Type B pancreatic cell (in vitro differentiated cells): Measurements from ENCODE around the gene MID1IP1. TPM values are rescaled to one million over a fixed set of nuclear protein-coding genes. Genes with fewer than 3 reads are reported as not detected.

Experiments used
- DNase-seq: peaks from one replicate; pipeline ENCODE4 v3.0.0; 2021; ENCODE audit warnings: mixed read lengths; ENCODE audit not compliant: unreplicated experiment; ENCODE audit errors: extremely low spot score
- H3K27ac Mint-ChIP-seq: 2 replicates; pipeline ENCODE4 v1.8.0; 2021; ENCODE audit warnings: mild to moderate bottlenecking, mixed read lengths
- H3K27me3 Mint-ChIP-seq: 2 replicates; pipeline ENCODE4 v1.8.0; 2021; ENCODE audit warnings: mixed read lengths
- H3K36me3 Mint-ChIP-seq: 2 replicates; pipeline ENCODE4 v1.8.0; 2021; ENCODE audit warnings: mixed read lengths
- H3K4me1 Mint-ChIP-seq: one replicate; pipeline ENCODE4 v1.8.0; 2021; ENCODE audit warnings: mixed read lengths; ENCODE audit not compliant: unreplicated experiment
- H3K4me3 Mint-ChIP-seq: 2 replicates; pipeline ENCODE4 v1.8.0; 2021; ENCODE audit warnings: mild to moderate bottlenecking, mixed read lengths
- H3K9me3 Mint-ChIP-seq: 2 replicates; pipeline ENCODE4 v1.8.0; 2021; ENCODE audit warnings: mixed read lengths
- CTCF ChIP-seq: fragments of 200-600 bp; sonication (generic); conservative IDR thresholded peaks from 2 replicates; pipeline ENCODE4 v1.5.0; 2021; ENCODE audit warnings: antibody characterized with exemption, mild to moderate bottlenecking
- total RNA-seq: library from RNA; stranded (reverse); gene quantifications from 2 replicates; pipeline ENCODE4 v1.2.1, GENCODE V29; 2021; ENCODE audit warnings: low replicate concordance

The MID1IP1 gene
- total RNA-seq, 1 donor from 2014 or later = 40.4 TPM

- H3K4me1 Mint-ChIP-seq = no peaks in the 10 kb centered on the region
- no peaks in the 10 kb centered on the region for H3K36me3 Mint-ChIP-seq
- no peak for DNase-seq
- H3K27me3 Mint-ChIP-seq = no peaks in the 10 kb centered on the region
- no peak overlapping the region for H3K4me3 Mint-ChIP-seq
- H3K9me3 Mint-ChIP-seq = peaks cover 4% of the 10 kb centered on the region
- no peak for TF ChIP-seq CTCF
- no peak overlapping the region for H3K27ac Mint-ChIP-seq
Observed at GRCh38 chrX:38819709-38820108, 18.4 kb downstream of the MID1IP1 start.

- Mint-ChIP-seq H3K4me1 (no peaks in the 10 kb centered on the region), H3K27ac (no peak overlapping the region), H3K27me3 (no peaks in the 10 kb centered on the region), H3K4me3 (no peak overlapping the region), H3K9me3 (peaks cover 4% of the 10 kb centered on the region), H3K36me3 (no peaks in the 10 kb centered on the region)
- TF ChIP-seq CTCF = no peak
- no peak for DNase-seq
Observed at GRCh38 chrX:38820751-38821150, 19.5 kb downstream of the MID1IP1 start.

- DNase-seq = no peak
- no peak for TF ChIP-seq CTCF
- Mint-ChIP-seq H3K4me3 (no peak overlapping the region), H3K4me1 (no peaks in the 10 kb centered on the region), H3K9me3 (peaks cover 4% of the 10 kb centered on the region), H3K27me3 (no peaks in the 10 kb centered on the region), H3K36me3 (no peaks in the 10 kb centered on the region), H3K27ac (no peak overlapping the region)
Observed at GRCh38 chrX:38824176-38824575, 22.9 kb downstream of the MID1IP1 start.

GRCh38 chrX:38831949-38832348 is 30.7 kb downstream of the MID1IP1 start:
- Mint-ChIP-seq H3K27me3 (no peaks in the 10 kb centered on the region), H3K4me3 (no peak overlapping the region), H3K4me1 (no peaks in the 10 kb centered on the region), H3K9me3 (no peaks in the 10 kb centered on the region), H3K27ac (no peak overlapping the region), H3K36me3 (no peaks in the 10 kb centered on the region)
- no peak for DNase-seq
- no peak for TF ChIP-seq CTCF

- H3K4me1 Mint-ChIP-seq = no peaks in the 10 kb centered on the region
- TF ChIP-seq CTCF = no peak
- no peaks in the 10 kb centered on the region for H3K27me3 Mint-ChIP-seq
- no peak overlapping the region for H3K27ac Mint-ChIP-seq
- H3K9me3 Mint-ChIP-seq = no peaks in the 10 kb centered on the region
- DNase-seq = no peak
- H3K4me3 Mint-ChIP-seq = no peak overlapping the region
- H3K36me3 Mint-ChIP-seq = no peaks in the 10 kb centered on the region
Observed at GRCh38 chrX:38837389-38837788, 36.1 kb downstream of the MID1IP1 start.

GRCh38 chrX:38839277-38839676 is 38.0 kb downstream of the MID1IP1 start:
- DNase-seq = no peak
- Mint-ChIP-seq H3K9me3 (no peaks in the 10 kb centered on the region), H3K27me3 (no peaks in the 10 kb centered on the region)

More at GRCh38 chrX:38839277-38839676, 38.0 kb downstream of the MID1IP1 start:
- TF ChIP-seq CTCF = no peak
- Mint-ChIP-seq H3K4me1 (no peaks in the 10 kb centered on the region), H3K4me3 (no peak overlapping the region), H3K36me3 (no peaks in the 10 kb centered on the region), H3K27ac (no peak overlapping the region)
